ENCODE measurements around the gene MYRF. TPM values are rescaled to one million over a fixed set of nuclear protein-coding genes. Genes with fewer than 3 reads are reported as not detected.

The MYRF gene
- total and polyA plus RNA-seq, 2 of the 13 experiments (the other 11 are each of a cell fraction or from before 2014, with no cell fraction given), result 10.2 to 25.9 TPM

DNA sequence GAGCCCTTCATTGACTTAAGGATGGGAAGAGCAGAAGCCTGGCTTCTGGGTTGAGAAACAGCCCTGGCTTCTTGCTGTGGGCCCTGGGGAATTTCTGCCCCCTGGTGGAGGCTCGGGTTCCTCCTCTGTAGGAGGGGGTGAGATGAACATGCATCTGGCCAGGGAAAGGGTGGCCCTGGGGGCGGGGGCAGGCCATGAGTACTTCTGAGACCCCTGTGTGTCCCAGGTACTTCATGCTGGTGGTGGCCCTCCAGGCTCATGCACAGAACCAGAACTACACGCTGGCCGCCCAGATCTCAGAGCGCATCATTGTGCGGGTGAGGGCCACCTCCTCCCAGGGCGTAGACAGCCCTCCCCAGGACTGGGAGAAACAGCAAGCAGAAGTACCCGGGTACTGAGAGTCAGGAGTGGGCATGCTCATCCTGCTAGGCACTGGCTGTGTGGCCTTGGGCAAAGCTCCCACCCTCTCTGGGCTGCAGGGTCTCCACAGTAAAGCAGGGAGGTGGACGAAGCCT lies 24.2 kb downstream of the MYRF start (continued):
- TF ChIP-seq ZSCAN30 (CRISPR knock-in tag; IDR thresholded peaks at IDR 0.05) (no peak), ZNF550 (CRISPR knock-in tag; IDR thresholded peaks at IDR 0.05; ENCODE audit: borderline replicate concordance) (no peak), ZSCAN29 (CRISPR knock-in tag; conservative IDR thresholded peaks at IDR 0.05) (no peak), ZNF672 (CRISPR knock-in tag; IDR thresholded peaks at IDR 0.05) (no peak), ADNP (CRISPR knock-in tag; IDR thresholded peaks at IDR 0.05) (no peak), ZFY (CRISPR knock-in tag; IDR thresholded peaks at IDR 0.05) (no peak), TEAD2 (CRISPR knock-in tag; IDR thresholded peaks at IDR 0.05) (no peak), ARHGAP35 (CRISPR knock-in tag; IDR thresholded peaks at IDR 0.05; ENCODE audit: borderline replicate concordance) (no peak), ZNF768 (CRISPR knock-in tag; IDR thresholded peaks at IDR 0.05) (peak; percentile 97)
- TF ChIP-seq, protein P1, sequence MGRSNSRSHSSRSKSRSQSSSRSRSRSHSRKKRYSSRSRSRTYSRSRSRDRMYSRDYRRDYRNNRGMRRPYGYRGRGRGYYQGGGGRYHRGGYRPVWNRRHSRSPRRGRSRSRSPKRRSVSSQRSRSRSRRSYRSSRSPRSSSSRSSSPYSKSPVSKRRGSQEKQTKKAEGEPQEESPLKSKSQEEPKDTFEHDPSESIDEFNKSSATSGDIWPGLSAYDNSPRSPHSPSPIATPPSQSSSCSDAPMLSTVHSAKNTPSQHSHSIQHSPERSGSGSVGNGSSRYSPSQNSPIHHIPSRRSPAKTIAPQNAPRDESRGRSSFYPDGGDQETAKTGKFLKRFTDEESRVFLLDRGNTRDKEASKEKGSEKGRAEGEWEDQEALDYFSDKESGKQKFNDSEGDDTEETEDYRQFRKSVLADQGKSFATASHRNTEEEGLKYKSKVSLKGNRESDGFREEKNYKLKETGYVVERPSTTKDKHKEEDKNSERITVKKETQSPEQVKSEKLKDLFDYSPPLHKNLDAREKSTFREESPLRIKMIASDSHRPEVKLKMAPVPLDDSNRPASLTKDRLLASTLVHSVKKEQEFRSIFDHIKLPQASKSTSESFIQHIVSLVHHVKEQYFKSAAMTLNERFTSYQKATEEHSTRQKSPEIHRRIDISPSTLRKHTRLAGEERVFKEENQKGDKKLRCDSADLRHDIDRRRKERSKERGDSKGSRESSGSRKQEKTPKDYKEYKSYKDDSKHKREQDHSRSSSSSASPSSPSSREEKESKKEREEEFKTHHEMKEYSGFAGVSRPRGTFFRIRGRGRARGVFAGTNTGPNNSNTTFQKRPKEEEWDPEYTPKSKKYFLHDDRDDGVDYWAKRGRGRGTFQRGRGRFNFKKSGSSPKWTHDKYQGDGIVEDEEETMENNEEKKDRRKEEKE (IDR thresholded peaks at IDR 0.05), result no peak
- TF ChIP-seq, protein P2, sequence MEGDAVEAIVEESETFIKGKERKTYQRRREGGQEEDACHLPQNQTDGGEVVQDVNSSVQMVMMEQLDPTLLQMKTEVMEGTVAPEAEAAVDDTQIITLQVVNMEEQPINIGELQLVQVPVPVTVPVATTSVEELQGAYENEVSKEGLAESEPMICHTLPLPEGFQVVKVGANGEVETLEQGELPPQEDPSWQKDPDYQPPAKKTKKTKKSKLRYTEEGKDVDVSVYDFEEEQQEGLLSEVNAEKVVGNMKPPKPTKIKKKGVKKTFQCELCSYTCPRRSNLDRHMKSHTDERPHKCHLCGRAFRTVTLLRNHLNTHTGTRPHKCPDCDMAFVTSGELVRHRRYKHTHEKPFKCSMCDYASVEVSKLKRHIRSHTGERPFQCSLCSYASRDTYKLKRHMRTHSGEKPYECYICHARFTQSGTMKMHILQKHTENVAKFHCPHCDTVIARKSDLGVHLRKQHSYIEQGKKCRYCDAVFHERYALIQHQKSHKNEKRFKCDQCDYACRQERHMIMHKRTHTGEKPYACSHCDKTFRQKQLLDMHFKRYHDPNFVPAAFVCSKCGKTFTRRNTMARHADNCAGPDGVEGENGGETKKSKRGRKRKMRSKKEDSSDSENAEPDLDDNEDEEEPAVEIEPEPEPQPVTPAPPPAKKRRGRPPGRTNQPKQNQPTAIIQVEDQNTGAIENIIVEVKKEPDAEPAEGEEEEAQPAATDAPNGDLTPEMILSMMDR (CRISPR knock-in tag; IDR thresholded peaks at IDR 0.05), result peak; percentile 77

Data from HepG2 (cell line).